ENCODE results near the gene SERPINA4.

SERPINA4 gene

DNA sequence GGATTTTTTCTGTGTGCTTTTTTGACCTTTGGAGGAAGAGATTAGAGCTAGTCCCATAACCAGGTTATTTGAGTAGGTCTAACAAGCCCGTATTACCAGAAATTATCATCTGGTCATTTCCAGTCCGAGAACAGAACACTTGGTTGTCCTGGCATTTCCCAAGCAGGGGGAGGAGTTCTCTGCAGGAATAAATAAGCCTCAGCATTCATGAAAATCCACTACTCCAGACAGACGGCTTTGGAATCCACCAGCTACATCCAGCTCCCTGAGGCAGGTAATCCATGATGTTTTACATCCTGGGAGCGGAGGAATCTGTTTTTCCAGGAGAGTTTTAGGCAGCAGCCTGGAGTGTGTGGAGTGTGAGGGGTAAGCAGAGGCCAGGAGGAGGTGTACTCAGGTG is 50.9 kb downstream of the SERPINA4 start, which contains the start of gene SERPINA3:
SERPINA3 (plus strand) TSS at position 218 of the 400 bp plus-strand sequence. CDS start 2,051 bp downstream, outside the sequence.
- TF ChIP-seq TAF1 (IDR thresholded peaks at IDR 0.05; ENCODE audit: borderline replicate concordance, insufficient read depth, low read length) (no peak), SIN3A (IDR thresholded peaks at IDR 0.05; ENCODE audit: borderline replicate concordance, insufficient read depth, low read length) (no peak), FOXP2 (optimal IDR thresholded peaks at IDR 0.05; ENCODE audit: borderline replicate concordance, extremely low read depth, extremely low read length, insufficient read depth) (no peak), POLR2AphosphoS5 (IDR thresholded peaks at IDR 0.05; ENCODE audit: low read depth, low read length) (no peak)
- TF ChIP-seq, protein P1, sequence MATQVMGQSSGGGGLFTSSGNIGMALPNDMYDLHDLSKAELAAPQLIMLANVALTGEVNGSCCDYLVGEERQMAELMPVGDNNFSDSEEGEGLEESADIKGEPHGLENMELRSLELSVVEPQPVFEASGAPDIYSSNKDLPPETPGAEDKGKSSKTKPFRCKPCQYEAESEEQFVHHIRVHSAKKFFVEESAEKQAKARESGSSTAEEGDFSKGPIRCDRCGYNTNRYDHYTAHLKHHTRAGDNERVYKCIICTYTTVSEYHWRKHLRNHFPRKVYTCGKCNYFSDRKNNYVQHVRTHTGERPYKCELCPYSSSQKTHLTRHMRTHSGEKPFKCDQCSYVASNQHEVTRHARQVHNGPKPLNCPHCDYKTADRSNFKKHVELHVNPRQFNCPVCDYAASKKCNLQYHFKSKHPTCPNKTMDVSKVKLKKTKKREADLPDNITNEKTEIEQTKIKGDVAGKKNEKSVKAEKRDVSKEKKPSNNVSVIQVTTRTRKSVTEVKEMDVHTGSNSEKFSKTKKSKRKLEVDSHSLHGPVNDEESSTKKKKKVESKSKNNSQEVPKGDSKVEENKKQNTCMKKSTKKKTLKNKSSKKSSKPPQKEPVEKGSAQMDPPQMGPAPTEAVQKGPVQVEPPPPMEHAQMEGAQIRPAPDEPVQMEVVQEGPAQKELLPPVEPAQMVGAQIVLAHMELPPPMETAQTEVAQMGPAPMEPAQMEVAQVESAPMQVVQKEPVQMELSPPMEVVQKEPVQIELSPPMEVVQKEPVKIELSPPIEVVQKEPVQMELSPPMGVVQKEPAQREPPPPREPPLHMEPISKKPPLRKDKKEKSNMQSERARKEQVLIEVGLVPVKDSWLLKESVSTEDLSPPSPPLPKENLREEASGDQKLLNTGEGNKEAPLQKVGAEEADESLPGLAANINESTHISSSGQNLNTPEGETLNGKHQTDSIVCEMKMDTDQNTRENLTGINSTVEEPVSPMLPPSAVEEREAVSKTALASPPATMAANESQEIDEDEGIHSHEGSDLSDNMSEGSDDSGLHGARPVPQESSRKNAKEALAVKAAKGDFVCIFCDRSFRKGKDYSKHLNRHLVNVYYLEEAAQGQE (IDR thresholded peaks at IDR 0.05; ENCODE audit: insufficient read depth in 1 of 2, low read depth in 2 of 2, low read length in 2 of 2), result no peak

- TF ChIP-seq, protein P1 (IDR thresholded peaks at IDR 0.05; ENCODE audit: insufficient read depth in 1 of 2, low read depth in 2 of 2, low read length in 2 of 2), result peak in 1 of 2 experiments; percentile 23; a peak in 1 of 4 replicates
- TF ChIP-seq SIN3A (IDR thresholded peaks at IDR 0.05; ENCODE audit: borderline replicate concordance, insufficient read depth, low read length) (no peak), POLR2AphosphoS5 (IDR thresholded peaks at IDR 0.05; ENCODE audit: low read depth, low read length) (no peak), TAF1 (IDR thresholded peaks at IDR 0.05; ENCODE audit: borderline replicate concordance, insufficient read depth, low read length) (no peak), FOXP2 (optimal IDR thresholded peaks at IDR 0.05; ENCODE audit: borderline replicate concordance, extremely low read depth, extremely low read length, insufficient read depth) (no peak)
Measured at GRCh38 chr14:94612580-94613554, 51.6 kb downstream of the SERPINA4 start.

DNA sequence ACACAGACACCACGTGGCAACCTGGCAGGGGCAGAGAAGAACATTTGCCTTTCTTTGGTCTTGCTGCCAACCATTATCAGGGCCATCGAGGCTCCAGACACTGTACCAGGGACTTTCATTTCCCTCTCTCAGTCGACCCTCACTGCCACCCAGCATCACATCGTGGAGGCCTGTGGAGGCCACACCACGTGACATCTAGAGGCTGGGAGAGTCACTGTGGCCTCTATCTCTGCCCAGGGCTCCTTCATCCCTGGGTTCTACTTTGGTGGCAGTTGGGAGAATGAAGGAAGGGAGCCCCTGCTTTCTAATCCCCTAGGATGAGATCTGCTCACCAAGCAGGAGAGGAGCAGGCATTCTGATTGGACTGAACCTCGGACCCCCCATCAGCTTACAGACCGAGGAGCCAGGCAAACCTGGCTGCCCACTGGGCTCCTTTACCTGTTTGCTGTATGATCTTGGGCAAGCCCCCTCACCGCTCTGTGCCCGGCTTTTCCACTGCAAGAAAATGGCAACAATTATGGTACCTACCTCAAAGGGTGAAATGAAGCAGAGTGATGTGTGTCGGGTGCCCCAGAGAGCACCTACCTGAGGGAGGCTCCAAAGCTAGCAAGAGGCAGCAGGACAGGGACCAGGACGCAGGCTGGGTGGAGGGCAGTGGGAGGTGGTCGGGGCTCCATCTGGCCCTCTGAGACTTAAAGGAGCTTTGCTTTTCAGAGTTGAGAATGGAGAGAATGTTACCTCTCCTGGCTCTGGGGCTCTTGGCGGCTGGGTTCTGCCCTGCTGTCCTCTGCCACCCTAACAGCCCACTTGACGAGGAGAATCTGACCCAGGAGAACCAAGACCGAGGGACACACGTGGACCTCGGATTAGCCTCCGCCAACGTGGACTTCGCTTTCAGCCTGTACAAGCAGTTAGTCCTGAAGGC is 52.7 kb downstream of the SERPINA4 start:
- TF ChIP-seq POLR2AphosphoS5 (IDR thresholded peaks at IDR 0.05; ENCODE audit: low read depth, low read length), result no peak
- TF ChIP-seq SIN3A (IDR thresholded peaks at IDR 0.05; ENCODE audit: borderline replicate concordance, insufficient read depth, low read length), result no peak
- TF ChIP-seq, protein P1 (IDR thresholded peaks at IDR 0.05; ENCODE audit: insufficient read depth in 1 of 2, low read depth in 2 of 2, low read length in 2 of 2), result no peak
- TF ChIP-seq FOXP2 (optimal IDR thresholded peaks at IDR 0.05; ENCODE audit: borderline replicate concordance, extremely low read depth, extremely low read length, insufficient read depth), result no peak
- TF ChIP-seq TAF1 (IDR thresholded peaks at IDR 0.05; ENCODE audit: borderline replicate concordance, insufficient read depth, low read length), result no peak

GRCh38 chr14:94614802-94615201 is 53.6 kb downstream of the SERPINA4 start:
- TF ChIP-seq, protein P1 (IDR thresholded peaks at IDR 0.05; ENCODE audit: insufficient read depth in 1 of 2, low read depth in 2 of 2, low read length in 2 of 2), result no peak
- TF ChIP-seq TAF1 (IDR thresholded peaks at IDR 0.05; ENCODE audit: borderline replicate concordance, insufficient read depth, low read length) (no peak), SIN3A (IDR thresholded peaks at IDR 0.05; ENCODE audit: borderline replicate concordance, insufficient read depth, low read length) (no peak), POLR2AphosphoS5 (IDR thresholded peaks at IDR 0.05; ENCODE audit: low read depth, low read length) (no peak), FOXP2 (optimal IDR thresholded peaks at IDR 0.05; ENCODE audit: borderline replicate concordance, extremely low read depth, extremely low read length, insufficient read depth) (no peak)

Measured in PFSK-1 (cell line).